ENCODE measurements around the gene NFKBIZ.
"Not testable (repeated sequence)": the region's sequence is repeated elsewhere in the genome, so short reads cannot be mapped to it uniquely, and the experiment has no call there.

Gene NFKBIZ

DNA sequence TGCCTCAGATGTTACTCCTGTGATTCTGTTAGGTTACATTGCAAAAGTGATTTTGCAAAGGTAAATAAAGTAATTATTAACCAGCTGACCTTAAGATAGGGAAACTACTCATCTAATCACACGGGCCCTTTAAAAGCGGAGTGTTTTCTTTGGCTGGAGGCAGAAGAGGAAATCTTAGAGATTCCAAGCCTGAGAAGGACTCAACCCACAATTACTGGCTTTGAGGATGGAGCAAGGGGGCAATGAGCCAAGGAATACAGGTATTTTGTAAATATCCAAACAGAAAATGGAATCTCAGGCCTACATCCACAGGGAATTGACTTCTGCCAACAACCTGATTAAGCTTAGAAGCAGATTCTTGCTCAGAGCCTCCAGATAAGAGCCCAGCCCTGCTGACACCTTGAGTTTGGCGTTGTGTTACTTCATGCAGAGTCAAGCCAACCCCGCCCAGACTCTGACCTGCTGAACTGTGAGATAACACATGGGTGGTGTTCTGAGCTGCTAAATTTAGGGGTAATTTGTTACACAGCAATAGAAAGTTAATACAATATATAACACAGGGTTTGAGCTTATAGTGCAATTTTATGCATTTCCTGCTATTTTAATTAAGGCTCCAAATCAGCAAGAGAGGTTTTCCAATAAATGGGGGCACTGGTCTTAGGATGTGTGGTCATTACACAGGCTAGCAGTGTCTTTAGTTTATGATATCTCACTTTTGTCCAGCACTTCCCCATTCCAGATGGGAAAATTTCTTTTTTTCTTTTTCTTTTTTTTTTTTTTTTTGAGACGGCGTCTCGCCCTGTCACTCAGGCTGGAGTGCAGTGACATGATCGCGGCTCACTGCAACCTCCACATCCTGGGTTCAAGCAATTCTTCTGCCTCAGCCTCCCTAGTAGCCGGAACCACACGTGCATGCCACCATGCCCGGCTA, 19.5 kb downstream of the NFKBIZ start:
- DNase-seq (ENCODE audit: low spot score), result no peak

DNA sequence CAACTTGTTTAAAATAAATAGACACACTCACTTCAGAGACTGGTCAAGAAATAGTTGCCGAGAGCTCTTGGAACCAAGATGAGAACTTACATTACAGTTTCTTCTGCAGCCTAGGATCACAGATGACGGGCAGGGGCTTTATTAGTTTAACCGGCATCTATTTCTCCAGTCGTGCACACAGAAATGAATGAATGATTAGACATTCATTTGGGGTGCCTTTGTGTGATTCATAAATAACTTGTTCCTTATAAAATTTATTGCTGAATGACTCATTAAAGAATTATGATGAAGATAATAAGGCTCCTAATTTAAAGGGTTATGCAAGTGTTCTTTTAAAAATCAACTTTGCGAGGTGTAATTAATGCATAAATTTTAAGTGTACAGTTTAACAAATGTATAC, 20.8 kb downstream of the NFKBIZ start:
- no peak for DNase-seq (ENCODE audit: low spot score)

GRCh38 chr3:101873619-101874018, 24.3 kb downstream of the NFKBIZ start:
- no peak for DNase-seq (ENCODE audit: low spot score)

GRCh38 chr3:101876142-101876541, 26.8 kb downstream of the NFKBIZ start:
- no peak for DNase-seq (ENCODE audit: low spot score)

GRCh38 chr3:101878589-101878988, 29.3 kb downstream of the NFKBIZ start:
- no peak for DNase-seq (ENCODE audit: low spot score)

- no peak for DNase-seq (ENCODE audit: low spot score)
Measured at GRCh38 chr3:101879102-101879501, 29.8 kb downstream of the NFKBIZ start.

- DNase-seq (ENCODE audit: low spot score), result no peak
Measured at GRCh38 chr3:101879623-101880284, 30.4 kb downstream of the NFKBIZ start.

GRCh38 chr3:101884776-101885175, 35.5 kb downstream of the NFKBIZ start:
- DNase-seq (ENCODE audit: low spot score), result no peak

DNA sequence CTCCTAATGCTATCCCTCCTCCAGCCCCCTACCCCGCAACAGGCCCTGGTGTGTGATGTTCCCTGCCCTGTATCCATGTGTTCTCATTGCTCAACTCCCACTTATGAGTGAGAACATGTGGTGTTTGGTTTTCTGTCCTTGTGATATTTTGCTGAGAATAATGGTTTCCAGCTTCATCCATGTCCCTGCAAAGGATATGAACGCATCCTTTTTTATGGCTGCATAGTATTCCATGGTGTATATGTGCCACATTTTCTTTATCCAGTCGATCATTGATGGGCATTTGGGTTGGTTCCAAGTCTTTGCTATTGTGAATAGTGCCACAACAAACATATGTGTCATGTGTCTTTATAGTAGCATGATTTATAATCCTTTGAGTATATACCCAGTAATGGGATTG, 36.3 kb downstream of the NFKBIZ start:
- not testable (repeated sequence) for DNase-seq (ENCODE audit: low spot score)

DNA sequence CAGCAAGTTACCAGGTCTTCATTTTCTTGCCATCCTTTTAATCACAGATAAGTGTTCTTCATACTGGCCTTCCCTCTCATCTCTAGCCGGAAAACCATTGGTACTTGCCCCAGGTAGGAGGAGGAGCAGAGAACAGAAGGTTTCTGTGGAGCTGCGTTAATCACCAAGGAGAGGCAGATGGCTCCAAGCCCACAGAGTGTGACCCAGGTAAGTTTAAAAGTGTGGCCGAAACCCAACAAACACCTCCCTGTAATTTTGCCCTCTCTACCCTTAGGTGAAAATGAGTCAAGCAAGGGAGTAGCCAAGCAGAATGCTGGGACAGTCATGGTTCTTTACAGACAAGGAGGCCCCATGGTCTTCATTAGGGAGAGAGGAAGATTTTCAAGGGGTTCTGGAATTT, 37.3 kb downstream of the NFKBIZ start:
- DNase-seq (ENCODE audit: low spot score), result no peak

- no peak for DNase-seq (ENCODE audit: low spot score)
Measured at GRCh38 chr3:101888653-101889052, 39.3 kb downstream of the NFKBIZ start.

DNA sequence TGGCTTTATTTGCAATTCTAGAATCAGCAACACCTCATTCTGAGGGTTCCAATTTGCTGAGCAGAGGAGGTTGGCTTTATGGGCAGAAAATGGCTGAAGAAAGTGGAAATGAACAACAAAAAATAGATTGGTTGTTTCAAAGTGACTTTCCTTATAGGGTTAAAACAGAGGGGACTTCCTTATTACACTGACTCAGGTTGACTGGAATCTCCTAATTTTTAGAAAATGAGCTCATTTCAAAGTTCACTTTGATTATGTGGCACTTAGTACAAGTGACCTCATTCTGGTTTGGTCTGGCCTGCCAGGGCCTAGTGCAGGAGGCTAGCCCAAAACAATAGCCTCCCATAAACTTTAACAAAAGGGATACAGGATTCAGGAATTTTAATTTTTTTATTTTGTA, 41.4 kb downstream of the NFKBIZ start:
- no peak for DNase-seq (ENCODE audit: low spot score)

DNA sequence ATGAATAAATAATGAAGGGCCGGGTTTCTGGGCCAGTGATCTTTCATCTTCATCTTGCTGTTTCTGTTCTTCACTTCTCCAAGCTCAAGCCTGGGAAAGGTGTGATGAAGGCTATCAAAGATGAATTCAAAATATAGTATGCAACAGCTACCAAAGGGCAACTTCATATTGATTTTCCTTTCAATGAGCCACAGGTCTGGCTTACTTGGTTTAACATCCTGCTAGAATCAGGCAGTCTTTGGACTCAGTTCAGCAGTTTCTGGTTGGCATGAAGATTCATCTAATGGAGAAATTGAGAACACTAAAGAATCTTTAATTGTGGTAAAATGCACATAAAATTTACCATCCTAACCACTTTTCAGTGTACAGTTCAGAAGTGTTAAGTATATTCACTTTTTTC, 43.3 kb downstream of the NFKBIZ start:
- DNase-seq (ENCODE audit: low spot score), result no peak

GRCh38 chr3:101896083-101896757, 46.9 kb downstream of the NFKBIZ start:
- DNase-seq (ENCODE audit: low spot score), result no peak

DNA sequence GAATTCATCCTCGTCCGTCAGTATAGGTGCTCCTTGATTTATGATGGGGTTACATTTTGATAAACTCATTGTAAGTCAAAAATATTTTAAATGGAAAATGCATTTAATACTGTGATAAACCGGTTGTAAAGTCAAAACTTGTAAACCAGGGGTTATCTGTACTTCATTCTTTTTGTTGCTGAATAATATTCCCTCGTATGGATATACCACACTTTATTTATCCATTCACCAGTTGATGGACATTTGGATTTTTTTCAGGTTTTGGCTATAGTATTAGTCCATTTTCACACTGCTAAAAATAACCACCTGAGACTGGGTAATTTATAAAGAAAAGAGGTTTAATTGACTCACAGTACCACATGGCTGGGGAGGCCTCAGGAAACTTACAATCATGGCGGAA, 47.7 kb downstream of the NFKBIZ start:
- DNase-seq (ENCODE audit: low spot score), result no peak

DNA sequence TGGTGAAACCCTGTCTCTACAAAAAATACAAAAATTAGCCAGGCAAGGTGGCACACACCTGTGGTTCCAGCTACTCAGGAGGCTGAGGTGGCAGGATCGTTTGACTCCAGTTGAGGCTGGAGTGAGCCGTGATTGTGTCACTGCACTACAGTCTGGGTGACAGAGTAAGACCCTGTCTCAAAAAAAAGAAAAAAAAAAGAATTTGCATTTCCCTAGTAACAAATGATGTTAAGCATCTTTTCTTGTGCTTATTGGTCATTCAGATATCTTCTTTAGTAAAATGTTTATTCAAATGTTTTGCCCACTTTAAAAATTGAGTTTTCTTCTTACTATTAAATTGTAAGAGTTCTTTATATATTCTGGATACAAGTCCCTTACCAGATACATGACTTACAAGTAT, 48.7 kb downstream of the NFKBIZ start:
- DNase-seq (ENCODE audit: low spot score), result no peak

DNA sequence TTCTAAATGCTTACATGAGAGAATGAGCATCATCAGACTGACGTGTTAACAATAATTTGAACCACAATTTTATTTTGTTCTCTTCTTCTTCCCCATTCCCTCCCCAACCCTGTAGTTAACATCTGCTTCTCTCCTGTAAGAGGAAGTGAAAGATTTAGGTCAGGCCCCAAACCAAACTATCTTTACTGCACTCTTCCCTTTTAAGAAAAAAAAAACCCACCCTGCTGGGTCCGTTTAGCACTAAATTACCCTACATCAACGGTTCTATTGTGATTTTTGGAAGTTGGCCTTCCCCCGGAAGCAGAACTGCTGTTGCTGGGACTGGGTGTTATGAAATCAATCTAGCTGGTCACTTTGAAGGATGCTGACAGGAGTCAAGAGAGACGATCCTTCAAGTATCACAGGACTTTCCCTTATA, 49.4 kb downstream of the NFKBIZ start:
- DNase-seq (ENCODE audit: low spot score), result no peak

- DNase-seq (ENCODE audit: low spot score), result no peak
Measured at GRCh38 chr3:101900316-101900715, 51.0 kb downstream of the NFKBIZ start.

DNA sequence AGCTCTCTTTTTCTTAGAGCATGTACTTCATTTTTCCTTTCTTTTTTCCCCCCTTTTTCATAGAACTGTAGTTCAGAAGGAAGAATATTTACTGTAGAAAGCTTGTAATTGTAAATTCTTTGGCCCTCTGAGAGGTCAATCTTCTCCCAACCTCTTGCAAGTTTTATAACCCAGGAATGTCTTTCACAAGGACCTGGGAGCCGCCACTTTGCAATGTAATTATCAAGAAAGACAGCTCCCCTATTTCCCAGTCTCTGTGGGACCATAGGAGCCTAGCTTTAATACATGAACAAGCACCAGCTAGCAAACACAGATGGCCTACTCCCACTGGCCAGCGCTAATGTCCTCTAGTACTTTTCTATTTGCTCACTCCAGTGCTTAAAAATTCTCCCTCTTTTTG, 51.4 kb downstream of the NFKBIZ start:
- no peak for DNase-seq (ENCODE audit: low spot score)

- no peak for DNase-seq (ENCODE audit: low spot score)
Measured at GRCh38 chr3:101902041-101902440, 52.7 kb downstream of the NFKBIZ start.

GRCh38 chr3:101903451-101903871, 54.1 kb downstream of the NFKBIZ start:
- DNase-seq (ENCODE audit: low spot score), result no peak

DNA sequence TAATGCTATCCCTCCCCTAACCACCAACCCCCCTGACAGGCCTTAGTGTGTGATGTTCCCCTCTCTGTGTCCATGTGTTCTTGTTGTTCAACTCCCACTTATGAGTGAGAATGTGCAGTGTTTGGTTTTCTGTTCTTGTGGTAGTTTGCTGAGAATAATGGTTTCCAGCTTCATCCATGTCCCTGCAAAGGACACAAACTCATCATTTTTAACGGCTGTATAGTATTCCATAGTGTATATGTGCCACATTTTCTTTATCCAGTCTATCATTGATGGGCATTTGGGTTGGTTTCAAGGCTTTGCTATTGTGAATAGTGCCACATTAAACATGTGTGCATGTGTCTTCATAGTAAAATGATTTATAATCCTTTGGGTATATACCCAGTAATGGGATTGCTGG, 56.3 kb downstream of the NFKBIZ start:
- not testable (repeated sequence) for DNase-seq (ENCODE audit: low spot score)

Data from SK-N-DZ (cell line).